HL-60 (cell line): ENCODE results near the gene OR2A12.

Source experiments
- DNase-seq, 2 experiments: peaks; one replicate each; pipeline ENCODE4 v3.0.0-alpha.2; 2010 to 2020; ENCODE audit warnings: low read depth in 1 of 2, low spot score in 1 of 2
- H3K27ac ChIP-seq: fragments of 250-450 bp; sonication (Bioruptor Pico); replicated peaks from 2 replicates; pipeline ENCODE4 v1.5.1; 2020; ENCODE audit warnings: mild to moderate bottlenecking, moderate library complexity
- H3K27me3 ChIP-seq: fragments of 250-450 bp; sonication (Bioruptor Pico); 2 replicates; pipeline ENCODE4 v1.5.1; 2021; ENCODE audit warnings: mild to moderate bottlenecking, moderate library complexity; ENCODE audit not compliant: insufficient read depth, poor library complexity, severe bottlenecking
- H3K4me3 ChIP-seq: replicated peaks from 2 replicates; pipeline ENCODE4 v1.5.1; 2011; ENCODE audit warnings: mild to moderate bottlenecking, control low read depth, low read length; ENCODE audit not compliant: insufficient read depth
- CTCF ChIP-seq: IDR thresholded peaks from one replicate; pipeline ENCODE4 v1.5.1; 2011; ENCODE audit warnings: low read length, control low read depth, inconsistent platforms; ENCODE audit not compliant: insufficient read depth
- GABPA ChIP-seq: IDR thresholded peaks from 2 replicates; pipeline ENCODE4 v1.6.1; 2012; ENCODE audit warnings: low read depth
- POLR2AphosphoS5 ChIP-seq: IDR thresholded peaks from 2 replicates; pipeline ENCODE4 v1.6.1; 2012; ENCODE audit warnings: low read depth
- REST ChIP-seq: IDR thresholded peaks from 2 replicates; pipeline ENCODE4 v1.6.1; 2012; ENCODE audit warnings: low read depth; ENCODE audit not compliant: insufficient replicate concordance
- SPI1 ChIP-seq: IDR thresholded peaks from 2 replicates; pipeline ENCODE4 v1.6.1; 2012; ENCODE audit warnings: low read depth, mild to moderate bottlenecking, borderline replicate concordance

OR2A12 gene

GRCh38 chr7:144109283-144109682 lies 23.2 kb downstream of the OR2A12 start, which contains the start of gene OR2A2:
TSS of gene OR2A2 (plus strand) at chr7:144109583. CDS start at chr7:144109583, 0 bp downstream.
- Histone ChIP-seq H3K27ac (no peak within 1 kb of the TSS), H3K4me3 (no peak within 1 kb of the TSS), H3K27me3 (no peaks in the 10 kb centered on the region)
- DNase-seq = no peak
- TF ChIP-seq REST (no peak), POLR2AphosphoS5 (no peak), GABPA (no peak), CTCF (no peak), SPI1 (no peak)

- Histone ChIP-seq H3K4me3 (no peak overlapping the region), H3K27ac (no peak overlapping the region), H3K27me3 (no peaks in the 10 kb centered on the region)
- TF ChIP-seq SPI1 (no peak), POLR2AphosphoS5 (no peak), GABPA (no peak), CTCF (no peak), REST (no peak)
- no peak for DNase-seq
These were observed 24.2 kb downstream of the OR2A12 start for GRCh38 chr7:144110272-144110671.

- no peak overlapping the region for H3K4me3 ChIP-seq
- no peak for DNase-seq
- TF ChIP-seq SPI1 (no peak), REST (no peak), CTCF (no peak), POLR2AphosphoS5 (no peak), GABPA (no peak)
- no peaks in the 10 kb centered on the region for H3K27me3 ChIP-seq
- H3K27ac ChIP-seq = no peak overlapping the region
These were observed 27.6 kb downstream of the OR2A12 start for GRCh38 chr7:144113651-144114050.
